GM12878 (cell line): Measurements from ENCODE around the gene APC2.

Experiments
- CTCF ChIP-seq, 3 experiments: IDR thresholded peaks in 2 of 3; conservative IDR thresholded peaks in 1 of 3; 2 replicates each; pipeline ENCODE4 v1.5.1; 2011; ENCODE audit warnings: low read depth in 3 of 3, low read length in 3 of 3, mild to moderate bottlenecking in 3 of 3, control low read depth in 2 of 3, moderate library complexity in 2 of 3, inconsistent platforms in 1 of 3, mixed read lengths in 1 of 3; ENCODE audit not compliant: control insufficient read depth in 2 of 3, insufficient read depth in 1 of 3; ENCODE audit errors: extremely low read depth in 1 of 3
- EZH2 ChIP-seq: IDR thresholded peaks from 2 replicates; pipeline ENCODE4 v1.6.1; 2012; ENCODE audit warnings: low read depth, mild to moderate bottlenecking, control low read depth, inconsistent platforms, low read length, borderline replicate concordance; ENCODE audit not compliant: control insufficient read depth
- RAD21 ChIP-seq: IDR thresholded peaks from 2 replicates; pipeline ENCODE4 v1.6.1; 2011; ENCODE audit warnings: mild to moderate bottlenecking, low read depth, low read length, moderate library complexity; ENCODE audit not compliant: insufficient read depth

DNA sequence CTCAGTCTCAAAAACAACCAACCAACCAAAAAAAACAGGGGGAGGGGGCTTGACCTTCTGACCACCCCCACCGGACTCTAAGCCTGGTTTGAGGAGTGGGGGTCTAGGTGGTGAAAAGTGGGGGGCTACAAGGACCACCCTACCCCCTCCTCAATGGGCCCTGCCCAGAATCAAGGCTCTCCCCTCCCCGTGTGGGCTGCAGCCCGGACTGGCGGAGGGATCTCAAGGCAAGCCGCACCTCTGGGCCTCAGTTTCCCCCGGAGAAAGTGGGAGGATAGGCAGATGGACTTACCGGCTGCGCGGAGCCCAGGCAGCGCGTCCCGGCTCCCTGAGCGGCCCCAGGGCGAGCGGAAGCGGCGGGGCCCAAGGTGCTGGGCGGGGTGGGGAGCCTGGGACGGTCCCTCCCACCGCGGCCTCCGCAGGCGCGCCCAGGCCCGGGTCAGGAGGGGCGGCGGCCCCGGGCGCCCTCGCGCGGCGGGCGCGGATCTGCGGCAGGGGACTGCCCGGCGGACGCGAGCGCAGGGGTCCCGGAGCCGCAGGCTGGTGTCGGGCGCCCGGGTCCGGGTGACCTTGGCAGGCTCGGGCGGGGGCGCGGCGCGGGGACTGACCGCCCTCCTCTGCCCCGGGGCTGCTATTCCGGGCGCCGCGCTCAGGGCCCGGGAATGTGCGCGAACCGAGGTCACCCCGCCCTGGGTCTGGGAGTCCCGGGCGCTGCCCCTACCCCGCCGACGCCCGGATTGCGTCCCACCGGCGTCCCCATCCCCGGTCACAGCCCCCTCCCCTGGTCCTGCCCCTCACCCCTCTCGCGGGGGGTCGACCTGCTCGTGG is 63.0 kb downstream of the APC2 start, which contains the start of gene ADAMTSL5:
- TF ChIP-seq EZH2: no peak
- 0 out of 2 replicates have a peak, but pooled peaks have one; percentile 24 for TF ChIP-seq RAD21
- peak in 1 of 3 experiments; percentile 14; a peak in 2 of 6 replicates for TF ChIP-seq CTCF (IDR thresholded peaks at IDR 0.05 in 2 of 3, conservative IDR thresholded peaks at IDR 0.05 in 1 of 3; ENCODE audit: control insufficient read depth in 2 of 3, extremely low read depth in 1 of 3, insufficient read depth in 1 of 3, low read depth in 3 of 3, low read length in 3 of 3)
